Kidney (tissue), 14 donors: ENCODE results near the gene TGIF1. TPM values are rescaled to one million over a fixed set of nuclear protein-coding genes. Genes with fewer than 3 reads are reported as not detected.
A peak's percentile ranks its signal among the peaks of the same experiment; 100 is the strongest.

ENCODE experiments used
- DNase-seq, 5 donors: peaks; one replicate each; pipeline ENCODE4 v3.0.0-alpha.2; 2013 to 2020
- FAIRE-seq: peaks from 2 replicates; lab custom pipeline; 2012; peaks lifted over from hg19 to GRCh38; lab: Jason Lieb, UNC
- H3K27ac ChIP-seq, 2 donors: one replicate each; pipeline ENCODE4 v1.7.0; 2013; ENCODE audit warnings: low read depth in 2 of 2, low read length in 2 of 2, inconsistent platforms in 1 of 2
- H3K27me3 ChIP-seq: one replicate; pipeline ENCODE4 v1.7.1; 2013; ENCODE audit warnings: low read length, inconsistent platforms; ENCODE audit not compliant: control insufficient read depth, insufficient read depth
- H3K36me3 ChIP-seq, 3 donors: one replicate each; pipeline versions ENCODE4 v1.7.0 to v1.7.1; 2013; ENCODE audit warnings: low read length in 3 of 3, control low read depth in 1 of 3, inconsistent platforms in 1 of 3; ENCODE audit not compliant: insufficient read depth in 3 of 3, control insufficient read depth in 2 of 3
- H3K4me1 ChIP-seq, 3 donors: one replicate each; pipeline versions ENCODE4 v1.7.0 to v1.7.1; 2013; ENCODE audit warnings: low read length in 3 of 3, inconsistent platforms in 1 of 3, low read depth in 1 of 3; ENCODE audit not compliant: control insufficient read depth in 2 of 3, insufficient read depth in 2 of 3
- H3K4me3 ChIP-seq, 3 donors: one replicate each; pipeline versions ENCODE4 v1.7.0 to v1.8.1; 2013; ENCODE audit warnings: low read length in 3 of 3, control low read depth in 1 of 3, inconsistent platforms in 1 of 3
- H3K9ac ChIP-seq, 3 donors: one replicate each; pipeline versions ENCODE4 v1.7.0 to v1.7.1; 2013; ENCODE audit warnings: low read length in 3 of 3, control low read depth in 1 of 3, inconsistent platforms in 1 of 3
- H3K9me3 ChIP-seq, 3 donors: one replicate each; pipeline versions ENCODE4 v1.7.0 to v1.7.1; 2013; ENCODE audit warnings: low read length in 3 of 3, control low read depth in 1 of 3, inconsistent platforms in 1 of 3; ENCODE audit not compliant: control insufficient read depth in 2 of 3, insufficient read depth in 1 of 3
- intact Hi-C: fragments of 100-400 bp; cut with DNase I; formaldehyde crosslinking; loops from one replicate; pipeline ENCODE4 v1.11.1; 2022
- polyA plus RNA-seq: library from polyadenylated mRNA; stranded (reverse); fragments of 350-450 nt; fragmentation: Illumina TruSeq; extraction: RNeasy Lipid Tissue Mini Kit (QIAGEN cat#74804); gene quantifications from one replicate; pipeline ENCODE4 v1.2.3, GENCODE V29; 2014; ENCODE audit warnings: low read depth, low replicate concordance; ENCODE audit not compliant: insufficient read depth
- total RNA-seq: library from RNA; stranded (reverse); fragmentation: NEBNext Ultra II Directional; extraction: Animal tissue kit (Norgen Biotek cat#: 25700); gene quantifications from one replicate; pipeline ENCODE4 v1.2.1, GENCODE V29; 2021
- TF ChIP-seq, protein P1 (sequence below): IDR thresholded peaks from 3 replicates; pipeline ENCODE4 v1.5.1; 2012; ENCODE audit warnings: mild to moderate bottlenecking, moderate library complexity, borderline replicate concordance; ENCODE audit not compliant: insufficient read depth; ENCODE audit errors: extremely low read depth
- donor health status: control.
- donor health status: control.
- donor health status: control.
- donor health status: control.
- donor health status: control.
- donor health status: DM: yes; HTN: yes; CAD: no.
- donor health status: Normal renal cell carcinoma (clear cell type).

Gene TGIF1
- total and polyA plus RNA-seq, 2 donors from 2014 or later = 38.5 to 93.8 TPM

DNA sequence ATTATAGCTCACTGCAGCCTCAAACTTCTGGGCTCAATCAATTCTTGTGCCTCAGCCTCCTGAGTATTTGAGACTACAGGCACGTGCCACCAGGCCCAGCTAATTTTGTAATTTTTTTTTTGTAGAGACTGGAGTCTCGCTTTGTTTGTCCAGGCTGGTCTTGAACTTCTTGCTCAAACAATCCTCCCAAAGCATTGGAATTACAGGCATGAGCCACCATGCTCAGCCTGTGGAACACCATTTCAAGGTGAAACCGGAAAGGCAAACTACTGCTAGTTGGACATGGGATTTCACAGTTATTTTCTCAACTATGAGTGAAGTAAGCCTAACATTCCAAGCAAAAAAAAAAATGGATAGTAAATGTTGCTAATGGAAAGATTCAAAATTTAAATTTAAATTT is 20.9 kb upstream of the TGIF1 start:
- intact Hi-C loops = no loop called here
- TF ChIP-seq, protein P1, sequence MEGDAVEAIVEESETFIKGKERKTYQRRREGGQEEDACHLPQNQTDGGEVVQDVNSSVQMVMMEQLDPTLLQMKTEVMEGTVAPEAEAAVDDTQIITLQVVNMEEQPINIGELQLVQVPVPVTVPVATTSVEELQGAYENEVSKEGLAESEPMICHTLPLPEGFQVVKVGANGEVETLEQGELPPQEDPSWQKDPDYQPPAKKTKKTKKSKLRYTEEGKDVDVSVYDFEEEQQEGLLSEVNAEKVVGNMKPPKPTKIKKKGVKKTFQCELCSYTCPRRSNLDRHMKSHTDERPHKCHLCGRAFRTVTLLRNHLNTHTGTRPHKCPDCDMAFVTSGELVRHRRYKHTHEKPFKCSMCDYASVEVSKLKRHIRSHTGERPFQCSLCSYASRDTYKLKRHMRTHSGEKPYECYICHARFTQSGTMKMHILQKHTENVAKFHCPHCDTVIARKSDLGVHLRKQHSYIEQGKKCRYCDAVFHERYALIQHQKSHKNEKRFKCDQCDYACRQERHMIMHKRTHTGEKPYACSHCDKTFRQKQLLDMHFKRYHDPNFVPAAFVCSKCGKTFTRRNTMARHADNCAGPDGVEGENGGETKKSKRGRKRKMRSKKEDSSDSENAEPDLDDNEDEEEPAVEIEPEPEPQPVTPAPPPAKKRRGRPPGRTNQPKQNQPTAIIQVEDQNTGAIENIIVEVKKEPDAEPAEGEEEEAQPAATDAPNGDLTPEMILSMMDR = no peak
- no peak overlapping the region for H3K27ac ChIP-seq
- no peak overlapping the region for H3K9ac ChIP-seq
- no peaks in the 10 kb centered on the region for H3K36me3 ChIP-seq
- no peak for DNase-seq
- H3K9me3 ChIP-seq = no peaks in the 10 kb centered on the region
- H3K4me1 ChIP-seq = no peaks in the 10 kb centered on the region
- H3K27me3 ChIP-seq = no peaks in the 10 kb centered on the region
- no peak overlapping the region for H3K4me3 ChIP-seq
- no peak for FAIRE-seq

DNA sequence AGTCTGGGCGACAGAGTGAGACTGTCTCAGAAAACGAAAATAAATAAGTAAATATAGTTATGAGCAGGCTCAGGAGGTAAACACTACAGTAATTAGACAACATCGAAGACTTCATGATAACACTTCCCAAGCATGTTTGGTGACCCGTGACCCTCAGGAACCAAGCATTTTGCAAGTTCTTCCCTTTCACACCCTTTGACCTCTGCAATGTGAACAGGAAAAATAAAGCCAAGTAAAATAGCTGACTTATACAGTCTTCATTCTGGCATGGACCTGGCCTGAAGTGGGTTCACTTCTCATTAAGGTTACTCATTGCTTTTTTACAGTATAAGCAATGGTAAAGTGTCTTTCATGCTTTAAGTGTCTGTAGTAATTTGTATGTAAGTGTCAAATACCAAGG is 15.3 kb upstream of the TGIF1 start:
- H3K36me3 ChIP-seq = no peaks in the 10 kb centered on the region
- H3K27ac ChIP-seq = no peak overlapping the region
- no peaks in the 10 kb centered on the region for H3K4me1 ChIP-seq
- no peak overlapping the region for H3K4me3 ChIP-seq
- FAIRE-seq (no peak), DNase-seq (peak in 1 of 5 donors; percentile 55)
- no peaks in the 10 kb centered on the region for H3K9me3 ChIP-seq
- H3K9ac ChIP-seq = no peak overlapping the region
- intact Hi-C loops = no loop called here
- H3K27me3 ChIP-seq = no peaks in the 10 kb centered on the region
- TF ChIP-seq, protein P1 = no peak

DNA sequence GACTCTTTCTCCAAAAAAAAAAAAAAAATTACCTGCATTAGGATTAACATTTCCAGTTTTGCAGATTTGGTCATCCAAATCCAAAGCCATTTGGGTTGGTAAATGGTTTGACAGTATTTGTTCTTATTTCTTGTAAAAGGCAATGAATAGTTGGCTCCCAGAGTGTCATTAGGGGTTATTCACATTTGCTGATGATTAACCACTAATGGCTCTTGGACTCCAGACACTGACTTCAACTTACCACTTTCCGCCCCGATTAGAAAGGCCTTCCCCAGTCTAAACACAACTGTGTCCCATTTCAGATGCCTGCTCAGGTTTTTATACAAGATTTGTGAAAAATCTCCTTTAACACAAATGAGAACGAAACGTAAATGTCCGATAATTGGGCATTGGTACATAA is 9.6 kb upstream of the TGIF1 start:
- no peaks in the 10 kb centered on the region for H3K9me3 ChIP-seq
- TF ChIP-seq, protein P1 = no peak
- peak overlapping the region in 1 of 2 donors; percentile 3 for H3K27ac ChIP-seq
- H3K4me1 ChIP-seq = no peaks in the 10 kb centered on the region
- intact Hi-C loops = no loop called here
- FAIRE-seq (peak; percentile 41), DNase-seq (peak in 1 of 5 donors; percentile 68)
- no peak overlapping the region for H3K9ac ChIP-seq
- no peak overlapping the region for H3K4me3 ChIP-seq
- no peaks in the 10 kb centered on the region for H3K36me3 ChIP-seq
- H3K27me3 ChIP-seq = no peaks in the 10 kb centered on the region

DNA sequence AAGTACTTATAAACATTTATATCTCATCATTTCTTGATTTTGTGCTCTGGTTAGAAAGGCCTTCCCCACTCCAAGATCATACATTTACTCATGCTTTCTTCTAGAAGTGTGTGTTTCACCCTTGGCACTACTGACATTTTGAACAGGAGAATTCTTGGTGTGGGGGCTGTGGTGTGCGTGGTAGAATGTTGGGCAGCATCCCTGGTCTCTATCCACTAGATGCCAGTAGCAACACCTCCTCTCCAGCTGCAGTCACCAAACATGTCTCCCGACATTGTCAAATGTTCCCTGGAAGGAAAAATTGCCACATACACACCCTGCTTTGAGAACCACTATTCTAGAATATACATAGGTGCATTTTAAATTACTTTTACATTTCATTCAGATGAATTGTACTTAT is 8.7 kb upstream of the TGIF1 start:
- Histone ChIP-seq H3K9me3 (no peaks in the 10 kb centered on the region), H3K4me3 (no peak overlapping the region), H3K9ac (no peak overlapping the region), H3K27me3 (no peaks in the 10 kb centered on the region), H3K36me3 (no peaks in the 10 kb centered on the region), H3K27ac (peak overlapping the region in 1 of 2 donors; percentile 20), H3K4me1 (no peaks in the 10 kb centered on the region)
- TF ChIP-seq, protein P1 = peak; percentile 40
- intact Hi-C loops = no loop called here
- DNase-seq (peak in 2 of 5 donors; percentile 46 to 67), FAIRE-seq (no peak)
